ENCODE data around the gene FARP1. TPM values are rescaled to one million over a fixed set of nuclear protein-coding genes. Genes with fewer than 3 reads are reported as not detected.

Gene FARP1
- total and polyA plus RNA-seq, 2 of the 8 experiments (the other 6 are each of a cell fraction or from before 2014, with no cell fraction given) = 24.7 to 104 TPM

DNA sequence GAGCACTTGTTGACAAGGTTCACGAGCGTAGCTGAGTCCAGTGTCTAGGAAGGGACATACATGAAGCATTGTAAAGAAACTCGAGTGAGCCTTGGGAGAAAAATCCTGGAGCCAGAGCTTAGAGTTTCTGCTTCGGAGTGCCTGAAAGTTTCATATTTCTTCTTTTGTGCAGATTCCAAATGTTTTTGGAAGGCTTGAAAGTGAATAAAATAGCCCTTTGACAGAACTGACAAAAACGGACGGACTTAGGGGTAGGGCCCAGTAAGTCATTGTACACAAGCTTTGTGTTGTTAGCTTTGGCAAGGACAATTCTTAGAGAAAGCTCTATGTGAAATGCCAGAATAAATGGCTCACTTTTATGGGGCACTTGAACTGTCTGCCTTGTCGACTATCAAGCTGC is 31.4 kb downstream of the FARP1 start:
- H3K79me2 ChIP-seq (ENCODE audit: control insufficient read depth in 1 of 2, insufficient read depth in 2 of 2, low read length in 2 of 2) = peaks cover 0 to 69% of the 10 kb centered on the region in 2 experiments; a peak in 3 of 4 replicates
- no peak overlapping the region for H4K8ac ChIP-seq (ENCODE audit: extremely low read depth, insufficient read depth, low read length)
- ChIA-PET CTCF (ENCODE audit: partially characterized antibody) (interaction anchor here (0.7 to 1.3 kb wide), 5 partner anchors 9 to 141 kb away, joined by 3 read pairs; no protein-coding TSS in a partner anchor), POLR2A (ENCODE audit: partially characterized antibody) (interaction anchor here (1.4 kb wide), 1 partner anchor 9 kb away, joined by 6 read pairs; no protein-coding TSS in a partner anchor)
- no peak overlapping the region for H3K56ac ChIP-seq (replicated peaks; ENCODE audit: insufficient read length, low read depth, low read length)
- no peak overlapping the region for H2AK5ac ChIP-seq (ENCODE audit: low read depth, low read length)
- H4K20me1 ChIP-seq (replicated peaks in 1 of 2; ENCODE audit: control insufficient read depth in 1 of 2, insufficient read depth in 2 of 2, low read length in 2 of 2) = peaks cover 2 to 4% of the 10 kb centered on the region in 2 experiments
- H2BK120ac ChIP-seq (replicated peaks; ENCODE audit: low read depth, low read length) = no peak overlapping the region
- H3K79me1 ChIP-seq (ENCODE audit: low read depth, low read length) = peaks cover 7% of the 10 kb centered on the region; the same call in 1 of the 2 replicates
- no peak overlapping the region for H3K9ac ChIP-seq (replicated peaks in 1 of 4; ENCODE audit: extremely low read depth in 1 of 4, low read depth in 3 of 4, low read length in 3 of 4)
- no peak overlapping the region for H3K4ac ChIP-seq (replicated peaks; ENCODE audit: insufficient read length, low read depth, low read length)
- no peak overlapping the region; a peak in 1 of 4 replicates for H3K4me2 ChIP-seq (ENCODE audit: insufficient read depth in 1 of 2, low read depth in 2 of 2, low read length in 2 of 2)
- H3K36me3 ChIP-seq (ENCODE audit: control insufficient read depth in 2 of 4, insufficient read depth in 4 of 4, low read length in 3 of 4) = peaks cover 0 to 3% (median 1%) of the 10 kb centered on the region in 4 experiments; a peak in 2 of 8 replicates
- H2BK5ac ChIP-seq (ENCODE audit: low read depth, low read length) = no peak overlapping the region
- H3K23me2 ChIP-seq (ENCODE audit: low read depth, low read length) = no peaks in the 10 kb centered on the region
- H3K23ac ChIP-seq (ENCODE audit: insufficient read length) = no peak overlapping the region
- no peak overlapping the region for H3K14ac ChIP-seq (ENCODE audit: insufficient read length)
- no peak overlapping the region for H3K18ac ChIP-seq (ENCODE audit: extremely low read depth, low read length)
- FAIRE-seq = no peak
- no peak overlapping the region for H2BK12ac ChIP-seq (ENCODE audit: low read depth, low read length)
- H3K4me3 ChIP-seq (ENCODE audit: extremely low read depth in 1 of 4, insufficient read depth in 2 of 4, low read depth in 3 of 4, low read length in 4 of 4) = no peak overlapping the region
- H2AFZ ChIP-seq (ENCODE audit: low read length) = no peak overlapping the region
- no peaks in the 10 kb centered on the region for H3K9me3 ChIP-seq (ENCODE audit: insufficient read depth in 2 of 2, low read depth in 1 of 2, low read length in 1 of 2)
- H3K27ac ChIP-seq (ENCODE audit: low read depth, low read length) = no peak overlapping the region
- peaks cover 12 to 26% (median 19%) of the 10 kb centered on the region in 4 experiments for H3K4me1 ChIP-seq (replicated peaks in 1 of 4; ENCODE audit: control insufficient read depth in 3 of 4, insufficient read depth in 4 of 4, low read length in 3 of 4)
- H2BK20ac ChIP-seq (ENCODE audit: low read length) = no peak overlapping the region
- H2BK15ac ChIP-seq (ENCODE audit: low read length) = no peak overlapping the region
- H4K5ac ChIP-seq (ENCODE audit: insufficient read length, low read depth, low read length) = no peak overlapping the region
- H3K27me3 ChIP-seq (replicated peaks in 1 of 4; ENCODE audit: control insufficient read depth in 3 of 4, extremely low read depth in 1 of 4, insufficient read depth in 3 of 4, low read length in 3 of 4) = no peaks in the 10 kb centered on the region
- no peak overlapping the region for H4K91ac ChIP-seq (replicated peaks; ENCODE audit: insufficient read length, low read length)
- no peak for DNase-seq (ENCODE audit: low read depth in 1 of 2, low spot score in 2 of 2)
- 88% methylated on average over 7 of the region's 7 CpGs; no CpG with 5 or more reads in 1 of the 2 experiments for WGBS, 2 experiments (ENCODE audit: extremely low coverage in 1 of 2, insufficient coverage in 1 of 2, insufficient read length in 1 of 2, insufficient replicate concordance in 2 of 2, low coverage in 1 of 2, low lambda C conversion rate in 2 of 2, missing lambda C conversion rate in 1 of 2)

Measured in H1 (cell line).